ENCODE results near the gene SRRM2.

DNA sequence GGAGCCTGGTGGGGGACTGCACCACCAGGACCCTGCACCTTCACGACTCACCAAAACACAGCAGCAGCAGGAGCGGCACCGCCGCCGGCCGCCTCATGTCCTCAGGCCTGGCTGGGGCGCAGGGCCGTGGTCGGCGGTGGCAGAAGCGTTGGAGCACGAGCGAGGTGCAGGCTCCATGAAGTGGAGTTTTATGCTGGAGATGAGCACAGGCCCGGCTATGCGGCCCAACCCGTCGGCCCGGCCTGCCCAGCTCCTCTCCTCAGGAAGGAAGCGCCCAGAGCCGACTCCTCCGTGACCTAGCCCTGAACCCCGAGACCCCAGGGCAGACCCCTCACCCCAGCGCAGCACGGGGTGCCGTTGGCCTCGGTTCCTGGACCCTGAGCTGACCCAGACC lies 32.4 kb upstream of the SRRM2 start, which contains the start of gene PRSS27:
- TF ChIP-seq BHLHE40 (IDR thresholded peaks at IDR 0.05; ENCODE audit: borderline replicate concordance), result no peak
- no peak for TF ChIP-seq SP1 (IDR thresholded peaks at IDR 0.05)
- TF ChIP-seq SUZ12 (IDR thresholded peaks at IDR 0.05), result no peak
- TF ChIP-seq FOXM1 (IDR thresholded peaks at IDR 0.05; ENCODE audit: borderline replicate concordance), result no peak
- no peak for TF ChIP-seq FOXA1 (IDR thresholded peaks at IDR 0.05)
- TF ChIP-seq, protein P1, sequence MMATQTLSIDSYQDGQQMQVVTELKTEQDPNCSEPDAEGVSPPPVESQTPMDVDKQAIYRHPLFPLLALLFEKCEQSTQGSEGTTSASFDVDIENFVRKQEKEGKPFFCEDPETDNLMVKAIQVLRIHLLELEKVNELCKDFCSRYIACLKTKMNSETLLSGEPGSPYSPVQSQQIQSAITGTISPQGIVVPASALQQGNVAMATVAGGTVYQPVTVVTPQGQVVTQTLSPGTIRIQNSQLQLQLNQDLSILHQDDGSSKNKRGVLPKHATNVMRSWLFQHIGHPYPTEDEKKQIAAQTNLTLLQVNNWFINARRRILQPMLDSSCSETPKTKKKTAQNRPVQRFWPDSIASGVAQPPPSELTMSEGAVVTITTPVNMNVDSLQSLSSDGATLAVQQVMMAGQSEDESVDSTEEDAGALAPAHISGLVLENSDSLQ (IDR thresholded peaks at IDR 0.05), result no peak
- no peak for TF ChIP-seq ELF4 (IDR thresholded peaks at IDR 0.05)
- TF ChIP-seq TARDBP (IDR thresholded peaks at IDR 0.05), result no peak
- no peak for TF ChIP-seq CTBP1 (IDR thresholded peaks at IDR 0.05; ENCODE audit: borderline replicate concordance)
- TF ChIP-seq LEF1 (IDR thresholded peaks at IDR 0.05; ENCODE audit: borderline replicate concordance), result no peak
